C4-2B (cell line): ENCODE results near the gene PPP5C.

ENCODE experiments used
- ZFX ChIP-seq: fragments of 450-650 bp; IDR thresholded peaks from 2 replicates; pipeline ENCODE4 v1.6.1; 2017
- TF ChIP-seq, protein P1 (sequence below): fragments of 450-650 bp; conservative IDR thresholded peaks from 2 replicates; pipeline ENCODE4 v1.5.1; 2017; ENCODE audit warnings: mild to moderate bottlenecking

DNA sequence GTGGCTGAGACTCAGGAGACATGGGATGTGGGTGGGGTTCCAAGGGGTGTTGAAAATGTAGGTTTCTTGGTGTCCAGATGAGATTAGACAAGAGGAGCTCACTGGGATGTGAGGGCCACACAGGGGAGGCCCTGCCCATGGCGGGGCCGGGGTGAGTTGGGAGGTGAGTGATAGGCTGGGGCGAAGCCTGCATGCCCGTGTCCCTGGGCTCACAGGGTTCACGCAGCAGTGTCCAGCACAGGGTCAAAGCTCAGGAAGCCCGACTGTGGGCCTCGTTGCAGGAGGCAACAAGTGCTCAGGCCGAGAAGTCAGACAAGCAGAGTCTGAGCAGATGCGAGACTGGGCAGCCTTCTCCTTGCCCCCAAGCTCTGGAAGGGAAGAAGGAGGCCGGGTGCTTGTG, 39.3 kb downstream of the PPP5C start:
- TF ChIP-seq, protein P1, sequence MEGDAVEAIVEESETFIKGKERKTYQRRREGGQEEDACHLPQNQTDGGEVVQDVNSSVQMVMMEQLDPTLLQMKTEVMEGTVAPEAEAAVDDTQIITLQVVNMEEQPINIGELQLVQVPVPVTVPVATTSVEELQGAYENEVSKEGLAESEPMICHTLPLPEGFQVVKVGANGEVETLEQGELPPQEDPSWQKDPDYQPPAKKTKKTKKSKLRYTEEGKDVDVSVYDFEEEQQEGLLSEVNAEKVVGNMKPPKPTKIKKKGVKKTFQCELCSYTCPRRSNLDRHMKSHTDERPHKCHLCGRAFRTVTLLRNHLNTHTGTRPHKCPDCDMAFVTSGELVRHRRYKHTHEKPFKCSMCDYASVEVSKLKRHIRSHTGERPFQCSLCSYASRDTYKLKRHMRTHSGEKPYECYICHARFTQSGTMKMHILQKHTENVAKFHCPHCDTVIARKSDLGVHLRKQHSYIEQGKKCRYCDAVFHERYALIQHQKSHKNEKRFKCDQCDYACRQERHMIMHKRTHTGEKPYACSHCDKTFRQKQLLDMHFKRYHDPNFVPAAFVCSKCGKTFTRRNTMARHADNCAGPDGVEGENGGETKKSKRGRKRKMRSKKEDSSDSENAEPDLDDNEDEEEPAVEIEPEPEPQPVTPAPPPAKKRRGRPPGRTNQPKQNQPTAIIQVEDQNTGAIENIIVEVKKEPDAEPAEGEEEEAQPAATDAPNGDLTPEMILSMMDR = no peak
- no peak for TF ChIP-seq ZFX
